NT2/D1 (cell line): ENCODE measurements around the gene ENDOD1.
"Not testable (repeated sequence)": the region's sequence is repeated elsewhere in the genome, so short reads cannot be mapped to it uniquely, and the experiment has no call there.

Source experiments
- DNase-seq: peaks from one replicate; pipeline ENCODE4 v3.0.0-alpha.2; 2011; ENCODE audit warnings: low read depth, low spot score
- H3K27me3 ChIP-seq: 2 replicates; pipeline ENCODE4 v1.6.0; 2011; ENCODE audit warnings: mild to moderate bottlenecking; ENCODE audit not compliant: insufficient read length, insufficient read depth
- H3K36me3 ChIP-seq: 2 replicates; pipeline ENCODE4 v1.6.1; 2011; ENCODE audit warnings: mild to moderate bottlenecking, low read length, mixed read lengths; ENCODE audit not compliant: insufficient read depth, insufficient read length
- H3K4me1 ChIP-seq: 2 replicates; pipeline ENCODE4 v1.5.1; 2011; ENCODE audit not compliant: insufficient read depth, insufficient read length
- H3K4me3 ChIP-seq: 2 replicates; pipeline ENCODE4 v1.5.1; 2011; ENCODE audit warnings: low read depth; ENCODE audit not compliant: insufficient read length
- H3K9ac ChIP-seq: 2 replicates; pipeline ENCODE4 v1.6.0; 2011; ENCODE audit warnings: low read depth; ENCODE audit not compliant: insufficient read length
- H3K9me3 ChIP-seq: 2 replicates; pipeline ENCODE4 v1.5.1; 2011; ENCODE audit warnings: mild to moderate bottlenecking, low read length; ENCODE audit not compliant: insufficient read depth
- SUZ12 ChIP-seq: IDR thresholded peaks from 2 replicates; pipeline ENCODE4 v1.6.1; 2011; ENCODE audit not compliant: insufficient read length, insufficient read depth; ENCODE audit errors: extremely low read depth
- YY1 ChIP-seq: IDR thresholded peaks from 2 replicates; pipeline ENCODE4 v1.6.1; 2011; ENCODE audit not compliant: insufficient read length, insufficient read depth
- ZNF274 ChIP-seq: IDR thresholded peaks from 2 replicates; pipeline ENCODE4 v1.6.1; 2011; ENCODE audit warnings: mild to moderate bottlenecking, low read depth, low read length

ENDOD1 gene

GRCh38 chr11:95089620-95090542 is at the start of gene ENDOD1:
Gene ENDOD1 (plus strand): TSS chr11:95089846. CDS start chr11:95089928, 82 bp downstream.
- TF ChIP-seq SUZ12 (no peak), ZNF274 (no peak), YY1 (no peak)
- H3K27me3 ChIP-seq, result peaks cover 30% of the 10 kb centered on the region

GRCh38 chr11:95042239-95042638 is 47.4 kb upstream of the ENDOD1 start:
- Histone ChIP-seq H3K4me1 (no peaks in the 10 kb centered on the region), H3K9ac (no peak overlapping the region), H3K36me3 (no peaks in the 10 kb centered on the region), H3K27me3 (no peaks in the 10 kb centered on the region), H3K9me3 (no peaks in the 10 kb centered on the region), H3K4me3 (no peak overlapping the region)
- DNase-seq, result no peak
- no peak for TF ChIP-seq YY1
- no peak for TF ChIP-seq ZNF274
- no peak for TF ChIP-seq SUZ12

More at GRCh38 chr11:95089620-95090542, at the start of gene ENDOD1:
- peaks cover 3% of the 10 kb centered on the region for H3K4me1 ChIP-seq
- peaks cover 4% of the 10 kb centered on the region for H3K36me3 ChIP-seq
- H3K9me3 ChIP-seq, result no peaks in the 10 kb centered on the region
- H3K9ac ChIP-seq, result peak within 1 kb of the TSS; percentile 83
- DNase-seq, result no peak
- peak within 1 kb of the TSS; percentile 74 for H3K4me3 ChIP-seq

- Histone ChIP-seq H3K27me3 (no peaks in the 10 kb centered on the region), H3K9me3 (no peaks in the 10 kb centered on the region), H3K36me3 (no peaks in the 10 kb centered on the region), H3K9ac (no peak overlapping the region), H3K4me1 (no peaks in the 10 kb centered on the region), H3K4me3 (no peak overlapping the region)
- no peak for TF ChIP-seq ZNF274
- TF ChIP-seq SUZ12, result no peak
- TF ChIP-seq YY1, result no peak
- DNase-seq, result no peak
Measured at GRCh38 chr11:95042906-95043305, 46.7 kb upstream of the ENDOD1 start.

GRCh38 chr11:95044010-95044409 is 45.6 kb upstream of the ENDOD1 start:
- Histone ChIP-seq H3K36me3 (no peaks in the 10 kb centered on the region), H3K4me3 (no peak overlapping the region), H3K9ac (no peak overlapping the region), H3K9me3 (no peaks in the 10 kb centered on the region), H3K27me3 (no peaks in the 10 kb centered on the region), H3K4me1 (no peaks in the 10 kb centered on the region)
- TF ChIP-seq SUZ12 (no peak), ZNF274 (no peak), YY1 (no peak)
- no peak for DNase-seq

- H3K9ac ChIP-seq, result no peak overlapping the region
- no peaks in the 10 kb centered on the region for H3K36me3 ChIP-seq
- no peaks in the 10 kb centered on the region for H3K9me3 ChIP-seq
- no peaks in the 10 kb centered on the region for H3K4me1 ChIP-seq
- no peak overlapping the region for H3K4me3 ChIP-seq
- TF ChIP-seq SUZ12, result no peak
- no peak for DNase-seq
- H3K27me3 ChIP-seq, result no peaks in the 10 kb centered on the region
Measured at GRCh38 chr11:95045812-95046211, 43.8 kb upstream of the ENDOD1 start.

GRCh38 chr11:95049122-95049521 is 40.5 kb upstream of the ENDOD1 start, which contains the start of gene KDM4F:
Gene KDM4F (plus strand): TSS chr11:95049422.
- H3K4me1 ChIP-seq, H3K27me3 ChIP-seq, H3K4me3 ChIP-seq, H3K36me3 ChIP-seq, H3K9me3 ChIP-seq, DNase-seq, H3K9ac ChIP-seq: not testable (repeated sequence)

- DNase-seq, result no peak
- TF ChIP-seq SUZ12 (no peak), ZNF274 (no peak), YY1 (no peak)
- Histone ChIP-seq H3K27me3 (no peaks in the 10 kb centered on the region), H3K9ac (no peak overlapping the region), H3K9me3 (no peaks in the 10 kb centered on the region), H3K36me3 (no peaks in the 10 kb centered on the region), H3K4me1 (no peaks in the 10 kb centered on the region), H3K4me3 (no peak overlapping the region)
Measured at GRCh38 chr11:95050595-95051202, 38.9 kb upstream of the ENDOD1 start.
